ENCODE measurements around the gene XYLT2. TPM values are rescaled to one million over a fixed set of nuclear protein-coding genes. Genes with fewer than 3 reads are reported as not detected.

The XYLT2 gene
- total RNA-seq, 1 donor = 6.8 TPM

GRCh38 chr17:50375858-50376538 is 30.1 kb downstream of the XYLT2 start:
- Histone ChIP-seq H3K9me3 (ENCODE audit: low read depth, low read length) (no peaks in the 10 kb centered on the region), H3K27me3 (ENCODE audit: insufficient read depth, low read length) (no peaks in the 10 kb centered on the region), H3K4me1 (ENCODE audit: insufficient read depth, low read length) (peaks cover 19% of the 10 kb centered on the region), H3K4me3 (ENCODE audit: low read length) (no peak overlapping the region)

GRCh38 chr17:50379351-50380132 is 33.6 kb downstream of the XYLT2 start:
- Histone ChIP-seq H3K4me1 (ENCODE audit: insufficient read depth, low read length) (no peaks in the 10 kb centered on the region), H3K9me3 (ENCODE audit: low read depth, low read length) (no peaks in the 10 kb centered on the region), H3K4me3 (ENCODE audit: low read length) (no peak overlapping the region), H3K27me3 (ENCODE audit: insufficient read depth, low read length) (no peaks in the 10 kb centered on the region)

DNA sequence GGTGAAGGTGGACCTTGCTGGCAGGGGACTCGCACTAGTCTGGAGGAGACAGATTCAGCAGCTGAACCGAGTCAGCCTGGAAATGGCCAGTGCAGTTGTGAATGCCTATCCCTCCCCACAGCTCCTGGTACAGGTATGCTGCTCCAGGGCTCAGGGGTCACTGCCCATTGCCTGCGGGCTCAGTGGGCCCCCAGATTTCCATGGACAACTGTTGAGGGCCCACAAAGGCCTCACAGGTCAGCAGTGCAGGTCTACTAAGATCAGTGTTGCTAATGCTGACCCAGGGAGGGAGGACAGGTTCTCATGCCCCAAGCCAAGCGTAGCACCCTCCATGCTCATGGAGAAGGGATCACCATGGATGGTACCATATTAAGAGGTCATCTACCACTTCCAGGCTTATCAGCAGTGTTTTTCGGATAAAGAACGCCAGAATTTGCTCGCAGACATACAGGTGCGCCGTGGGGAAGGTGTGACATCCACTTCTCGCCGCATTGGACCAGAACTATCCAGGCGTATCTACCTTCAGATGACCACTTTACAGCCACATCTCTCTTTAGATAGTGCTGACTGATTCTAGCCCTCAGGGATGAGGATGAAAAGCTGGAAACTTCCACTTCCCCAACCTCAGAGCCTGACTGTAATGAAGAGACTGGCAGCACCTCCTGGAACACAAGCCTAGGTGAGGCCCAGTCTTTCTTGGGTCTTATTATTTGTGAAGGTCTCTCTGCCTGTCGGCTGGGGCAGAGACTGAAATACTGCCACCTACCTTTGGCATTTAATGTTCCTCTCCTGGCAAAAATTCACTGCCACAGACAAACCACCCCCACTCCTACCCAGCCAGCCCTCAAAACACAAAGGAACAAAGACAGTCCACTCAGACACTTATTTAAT is 34.7 kb downstream of the XYLT2 start:
- Histone ChIP-seq H3K4me1 (ENCODE audit: insufficient read depth, low read length) (no peaks in the 10 kb centered on the region), H3K4me3 (ENCODE audit: low read length) (no peak overlapping the region), H3K9me3 (ENCODE audit: low read depth, low read length) (no peaks in the 10 kb centered on the region), H3K27me3 (ENCODE audit: insufficient read depth, low read length) (no peaks in the 10 kb centered on the region)

DNA sequence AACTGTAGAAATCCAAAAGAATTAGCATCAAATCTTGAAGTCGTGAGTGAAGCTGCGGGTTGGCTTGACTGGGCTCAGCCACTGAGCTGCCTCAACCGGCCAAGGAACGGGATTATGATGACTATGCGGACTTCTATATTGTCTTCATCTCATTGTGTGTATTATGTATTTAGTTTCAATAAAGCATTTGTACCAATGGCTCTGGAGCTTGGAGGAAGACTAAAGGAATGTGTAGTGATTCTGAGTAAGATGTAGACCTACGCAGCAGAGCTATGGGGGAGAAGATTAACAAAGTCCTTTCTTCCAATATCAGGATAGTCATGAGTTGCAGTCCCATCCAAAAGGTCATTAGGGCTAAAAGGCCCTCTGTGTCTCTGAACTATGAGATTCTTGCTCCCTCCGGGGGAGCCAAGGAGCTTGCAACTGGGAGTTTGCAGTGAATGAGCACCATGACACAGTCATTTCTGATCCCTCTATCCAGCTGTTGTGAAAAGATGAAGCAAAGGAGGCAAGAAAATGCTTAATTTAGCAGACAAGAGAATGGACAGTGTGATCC is 35.4 kb downstream of the XYLT2 start:
- H3K4me1 ChIP-seq (ENCODE audit: insufficient read depth, low read length) = no peaks in the 10 kb centered on the region
- no peak overlapping the region for H3K4me3 ChIP-seq (ENCODE audit: low read length)
- no peaks in the 10 kb centered on the region for H3K9me3 ChIP-seq (ENCODE audit: low read depth, low read length)
- H3K27me3 ChIP-seq (ENCODE audit: insufficient read depth, low read length) = no peaks in the 10 kb centered on the region

DNA sequence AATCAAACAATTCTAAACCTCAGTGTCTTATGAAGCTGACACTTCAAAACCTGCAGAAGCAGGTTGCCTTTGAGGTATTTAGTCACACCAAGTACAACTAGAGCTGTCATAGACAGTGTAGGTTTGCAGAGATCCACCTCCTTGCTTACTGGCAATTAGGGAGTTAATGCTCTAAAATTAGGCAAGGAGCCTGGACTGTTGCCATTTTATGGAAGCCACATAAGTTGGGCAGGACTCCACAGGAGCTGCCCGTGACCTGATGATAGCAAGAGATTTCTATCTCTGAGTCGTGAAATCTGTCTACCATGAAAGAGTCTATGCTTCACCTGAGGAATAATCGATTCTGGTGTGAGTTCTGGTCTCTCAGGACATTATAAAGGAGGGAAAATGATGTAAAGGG is 36.0 kb downstream of the XYLT2 start:
- no peaks in the 10 kb centered on the region for H3K9me3 ChIP-seq (ENCODE audit: low read depth, low read length)
- H3K27me3 ChIP-seq (ENCODE audit: insufficient read depth, low read length) = no peaks in the 10 kb centered on the region
- H3K4me1 ChIP-seq (ENCODE audit: insufficient read depth, low read length) = no peaks in the 10 kb centered on the region
- no peak overlapping the region for H3K4me3 ChIP-seq (ENCODE audit: low read length)

GRCh38 chr17:50382931-50383330 is 37.0 kb downstream of the XYLT2 start:
- H3K4me1 ChIP-seq (ENCODE audit: insufficient read depth, low read length) = no peaks in the 10 kb centered on the region
- no peak overlapping the region for H3K4me3 ChIP-seq (ENCODE audit: low read length)
- no peaks in the 10 kb centered on the region for H3K27me3 ChIP-seq (ENCODE audit: insufficient read depth, low read length)
- no peaks in the 10 kb centered on the region for H3K9me3 ChIP-seq (ENCODE audit: low read depth, low read length)

- Histone ChIP-seq H3K27me3 (ENCODE audit: insufficient read depth, low read length) (no peaks in the 10 kb centered on the region), H3K4me3 (ENCODE audit: low read length) (no peak overlapping the region), H3K9me3 (ENCODE audit: low read depth, low read length) (no peaks in the 10 kb centered on the region), H3K4me1 (ENCODE audit: insufficient read depth, low read length) (no peaks in the 10 kb centered on the region)
Measured at GRCh38 chr17:50386510-50386909, 40.6 kb downstream of the XYLT2 start.

- Histone ChIP-seq H3K4me3 (ENCODE audit: low read length) (no peak overlapping the region), H3K4me1 (ENCODE audit: insufficient read depth, low read length) (no peaks in the 10 kb centered on the region), H3K27me3 (ENCODE audit: insufficient read depth, low read length) (no peaks in the 10 kb centered on the region), H3K9me3 (ENCODE audit: low read depth, low read length) (no peaks in the 10 kb centered on the region)
Measured at GRCh38 chr17:50388728-50389127, 42.8 kb downstream of the XYLT2 start.

GRCh38 chr17:50389534-50389933 is 43.6 kb downstream of the XYLT2 start:
- no peaks in the 10 kb centered on the region for H3K27me3 ChIP-seq (ENCODE audit: insufficient read depth, low read length)
- no peak overlapping the region for H3K4me3 ChIP-seq (ENCODE audit: low read length)
- no peaks in the 10 kb centered on the region for H3K9me3 ChIP-seq (ENCODE audit: low read depth, low read length)
- H3K4me1 ChIP-seq (ENCODE audit: insufficient read depth, low read length) = no peaks in the 10 kb centered on the region

DNA sequence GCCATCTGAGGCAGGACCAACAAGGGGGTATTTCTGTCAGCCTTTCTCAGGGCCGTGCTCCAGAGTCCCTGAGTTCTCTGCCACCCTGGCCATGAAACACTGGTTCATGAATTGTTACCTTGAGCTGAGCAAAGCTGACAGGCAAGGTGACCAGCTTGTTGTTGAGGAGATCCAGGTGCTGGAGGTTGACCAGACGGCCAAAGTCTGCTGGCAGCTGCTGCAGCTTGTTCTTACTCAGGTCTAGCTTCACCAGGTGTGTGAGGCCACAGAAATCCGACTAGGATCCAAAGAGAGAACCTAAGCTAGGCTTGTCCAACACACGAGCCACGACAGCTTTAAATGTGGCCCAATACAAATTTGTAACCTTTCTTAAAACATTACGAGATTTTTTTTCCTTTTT is 46.7 kb downstream of the XYLT2 start:
- Histone ChIP-seq H3K9me3 (ENCODE audit: low read depth, low read length) (no peaks in the 10 kb centered on the region), H3K4me1 (ENCODE audit: insufficient read depth, low read length) (peaks cover 22% of the 10 kb centered on the region), H3K27me3 (ENCODE audit: insufficient read depth, low read length) (no peaks in the 10 kb centered on the region), H3K4me3 (ENCODE audit: low read length) (no peak overlapping the region)

GRCh38 chr17:50393700-50394099 is 47.8 kb downstream of the XYLT2 start:
- no peak overlapping the region for H3K4me3 ChIP-seq (ENCODE audit: low read length)
- H3K9me3 ChIP-seq (ENCODE audit: low read depth, low read length) = no peaks in the 10 kb centered on the region
- no peaks in the 10 kb centered on the region for H3K27me3 ChIP-seq (ENCODE audit: insufficient read depth, low read length)
- peaks cover 26% of the 10 kb centered on the region for H3K4me1 ChIP-seq (ENCODE audit: insufficient read depth, low read length)

DNA sequence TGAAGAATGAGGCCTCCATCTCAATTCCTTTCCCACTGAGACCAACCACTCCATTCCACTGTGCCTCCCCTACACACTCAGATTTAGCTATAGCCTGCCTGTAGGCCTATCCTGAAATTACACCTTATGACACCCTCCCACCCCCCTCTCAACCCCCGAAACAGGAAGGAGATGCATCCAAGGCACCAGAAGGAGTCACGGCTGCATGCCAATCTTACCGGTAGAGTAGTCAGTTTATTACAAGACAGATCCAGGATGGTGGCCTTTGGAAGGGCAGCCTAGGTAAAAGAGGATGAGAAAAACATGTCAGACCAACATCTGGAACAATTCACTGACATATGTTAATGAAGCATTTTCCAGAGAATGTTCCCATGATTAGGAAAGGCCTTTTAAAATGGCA is 48.8 kb downstream of the XYLT2 start:
- Histone ChIP-seq H3K4me1 (ENCODE audit: insufficient read depth, low read length) (peaks cover 26% of the 10 kb centered on the region), H3K9me3 (ENCODE audit: low read depth, low read length) (no peaks in the 10 kb centered on the region), H3K27me3 (ENCODE audit: insufficient read depth, low read length) (no peaks in the 10 kb centered on the region), H3K4me3 (ENCODE audit: low read length) (no peak overlapping the region)

- Histone ChIP-seq H3K27me3 (ENCODE audit: insufficient read depth, low read length) (no peaks in the 10 kb centered on the region), H3K4me1 (ENCODE audit: insufficient read depth, low read length) (peaks cover 26% of the 10 kb centered on the region), H3K4me3 (ENCODE audit: low read length) (peak overlapping the region; percentile 97), H3K9me3 (ENCODE audit: low read depth, low read length) (no peaks in the 10 kb centered on the region)
Measured at GRCh38 chr17:50396261-50397110, 50.6 kb downstream of the XYLT2 start.
